Activated CD8-positive, alpha-beta memory T cell treated with anti-CD3 and anti-CD28 coated beads, Interleukin-2, amount 50 U/mL, for 4 hours (primary cell): ENCODE data around the gene MB21D2.

ENCODE experiments used
- DNase-seq: peaks from one replicate; pipeline ENCODE4 v3.0.0-alpha.2; 2020

Gene MB21D2

GRCh38 chr3:192888190-192888589, 29.5 kb downstream of the MB21D2 start:
- DNase-seq, result no peak

- DNase-seq, result no peak
Observed at GRCh38 chr3:192887701-192888100, 30.0 kb downstream of the MB21D2 start.

- DNase-seq, result no peak
Observed at GRCh38 chr3:192887047-192887446, 30.6 kb downstream of the MB21D2 start.

- no peak for DNase-seq
Observed at GRCh38 chr3:192884777-192885773, 32.6 kb downstream of the MB21D2 start.

GRCh38 chr3:192883512-192883911, 34.1 kb downstream of the MB21D2 start:
- no peak for DNase-seq

GRCh38 chr3:192881159-192881786, 36.4 kb downstream of the MB21D2 start:
- no peak for DNase-seq

GRCh38 chr3:192880313-192880712, 37.3 kb downstream of the MB21D2 start:
- no peak for DNase-seq

- no peak for DNase-seq
Observed at GRCh38 chr3:192879346-192880031, 38.2 kb downstream of the MB21D2 start.

- no peak for DNase-seq
Observed at GRCh38 chr3:192875971-192876565, 41.6 kb downstream of the MB21D2 start.

- DNase-seq, result no peak
Observed at GRCh38 chr3:192870822-192871221, 46.8 kb downstream of the MB21D2 start.

- DNase-seq, result no peak
Observed at GRCh38 chr3:192869131-192870031, 48.3 kb downstream of the MB21D2 start.

- no peak for DNase-seq
Observed at GRCh38 chr3:192867645-192868044, 50.0 kb downstream of the MB21D2 start.

- no peak for DNase-seq
Observed at GRCh38 chr3:192866804-192867203, 50.9 kb downstream of the MB21D2 start.

- DNase-seq, result no peak
Observed at GRCh38 chr3:192864941-192865340, 52.7 kb downstream of the MB21D2 start.

- DNase-seq, result no peak
Observed at GRCh38 chr3:192863091-192863420, 54.6 kb downstream of the MB21D2 start.

GRCh38 chr3:192862408-192863090, 55.1 kb downstream of the MB21D2 start:
- no peak for DNase-seq

- no peak for DNase-seq
Observed at GRCh38 chr3:192861972-192862371, 55.7 kb downstream of the MB21D2 start.

- no peak for DNase-seq
Observed at GRCh38 chr3:192860454-192860853, 57.2 kb downstream of the MB21D2 start.

GRCh38 chr3:192858849-192859585, 58.6 kb downstream of the MB21D2 start:
- DNase-seq, result no peak

- DNase-seq, result no peak
Observed at GRCh38 chr3:192857260-192857661, 60.4 kb downstream of the MB21D2 start.

- DNase-seq, result no peak
Observed at GRCh38 chr3:192855434-192855833, 62.2 kb downstream of the MB21D2 start.
